Measurements from ENCODE around the gene CABCOCO1. TPM values are rescaled to one million over a fixed set of nuclear protein-coding genes. Genes with fewer than 3 reads are reported as not detected.

CABCOCO1 gene
- total and polyA plus RNA-seq, 9 of the 15 experiments (the other 6 are each of a cell fraction or from before 2014, with no cell fraction given): 0.04 TPM; not detected in 8

GRCh38 chr10:61780732-61781131 is 118.0 kb downstream of the CABCOCO1 start (continued):
- TF ChIP-seq DLX4 (CRISPR knock-in tag; IDR thresholded peaks at IDR 0.05) (no peak), TAF15 (IDR thresholded peaks at IDR 0.05; ENCODE audit: low read depth, low read length) (no peak), THRA (IDR thresholded peaks at IDR 0.05) (no peak), CSDE1 (IDR thresholded peaks at IDR 0.05) (no peak)

GRCh38 chr10:61781969-61782403 is 119.3 kb downstream of the CABCOCO1 start:
- DNase-seq (ENCODE audit: extremely low read depth in 1 of 4, low spot score in 3 of 4) (peak; percentile 50 to 92 (median 70)), ATAC-seq (peak; percentile 65), FAIRE-seq (peak; percentile 88)
- Histone ChIP-seq H2AFZ (ENCODE audit: low read depth, low read length) (peak overlapping the region; percentile 51), H3K36me3 (ENCODE audit: control insufficient read depth, insufficient read depth, low read length) (no peaks in the 10 kb centered on the region), H3K9me3 (replicated peaks; ENCODE audit: control insufficient read depth, insufficient read depth, low read depth, low read length) (no peaks in the 10 kb centered on the region), H3K4me2 (ENCODE audit: insufficient read depth, low read length) (peak overlapping the region; percentile 53), H3K27ac (ENCODE audit: extremely low read depth, low read depth, low read length) (peak overlapping the region; percentile 74), H3K27me3 (ENCODE audit: control insufficient read depth in 2 of 2, insufficient read depth in 2 of 2, low read length in 2 of 2) (no peaks in the 10 kb centered on the region), H3K4me3 (no peak overlapping the region), H3K9me1 (ENCODE audit: control insufficient read depth, insufficient read depth, low read length) (no peaks in the 10 kb centered on the region), H3K79me2 (ENCODE audit: control insufficient read depth, insufficient read depth, low read length) (no peaks in the 10 kb centered on the region), H3K4me1 (replicated peaks in 1 of 2; ENCODE audit: control insufficient read depth in 2 of 2, insufficient read depth in 2 of 2, low read length in 2 of 2) (peaks cover 5 to 84% of the 10 kb centered on the region in 2 experiments), H4K20me1 (replicated peaks; ENCODE audit: control insufficient read depth, insufficient read depth, low read length) (no peaks in the 10 kb centered on the region), H3K9ac (ENCODE audit: insufficient read depth in 1 of 2, low read depth in 2 of 2, low read length in 2 of 2) (peak overlapping the region in 1 of 2 experiments; percentile 35; a peak in 2 of 4 replicates)
- in situ Hi-C loops (cut with MboI) (no loop called here), intact Hi-C loops (cut with micrococcal nuclease) (loop anchor here (5.0 kb wide), 1 partner anchor 50 kb away; no protein-coding TSS in a partner anchor)
- POLR2A ChIA-PET: interaction anchor here (1.3 to 10.5 kb wide), 2 partner anchors 9 to 18 kb away, joined by 3 to 80 read pairs; no protein-coding TSS in a partner anchor
- BruUV-seq (replicated peaks): no TSS peak
- CTCF ChIA-PET (ENCODE audit: low intra/inter-chr PET ratio): no interaction called here
- TF ChIP-seq NBN (IDR thresholded peaks at IDR 0.05; ENCODE audit: low read depth) (0 out of 2 replicates have a peak, but pooled peaks have one; percentile 60), ZNF431 (CRISPR knock-in tag; IDR thresholded peaks at IDR 0.05) (peak; percentile 26; the same call in 1 of the 2 replicates), POLR2A (conservative IDR thresholded peaks at IDR 0.05) (0 out of 2 replicates have a peak, but pooled peaks have one; percentile 41), PTTG1 (tag; IDR thresholded peaks at IDR 0.05; ENCODE audit: low read depth) (no peak), TBL1XR1 (IDR thresholded peaks at IDR 0.05; ENCODE audit: low read length in 2 of 2) (peak in 1 of 2 experiments; percentile 39; a peak in 1 of 4 replicates), ZNF551 (CRISPR knock-in tag; IDR thresholded peaks at IDR 0.05) (no peak), SMARCA4 (IDR thresholded peaks at IDR 0.05) (peak; percentile 79), CBFA2T2 (conservative IDR thresholded peaks at IDR 0.05) (peak; percentile 45), RNF2 (IDR thresholded peaks at IDR 0.05) (0 out of 2 replicates have a peak, but pooled peaks have one; percentile 26), DPF2 (IDR thresholded peaks at IDR 0.05) (peak; percentile 88), TEAD4 (IDR thresholded peaks at IDR 0.05; ENCODE audit: low read length) (peak; percentile 47; the same call in 1 of the 2 replicates), TEAD4 (CRISPR knock-in tag; IDR thresholded peaks at IDR 0.05; ENCODE audit: borderline replicate concordance) (no peak), COPS2 (conservative IDR thresholded peaks at IDR 0.05) (no peak), ZSCAN29 (IDR thresholded peaks at IDR 0.05) (no peak), POLR2B (IDR thresholded peaks at IDR 0.05; ENCODE audit: low read depth, partially characterized antibody) (no peak), E2F8 (IDR thresholded peaks at IDR 0.05; ENCODE audit: low read depth, partially characterized antibody) (no peak), MAFK (IDR thresholded peaks at IDR 0.05; ENCODE audit: low read length) (peak; percentile 45; the same call in 1 of the 2 replicates)

Measured in K562 (cell line).